B cell (primary cell): ENCODE measurements around the gene DIPK2A. TPM values are rescaled to one million over a fixed set of nuclear protein-coding genes. Genes with fewer than 3 reads are reported as not detected.

ENCODE experiments used
- ATAC-seq: fragments of 200-7000 bp; cut with Tn5 transposase; one replicate; pipeline ENCODE4 v1.10.0; 2021; ENCODE audit warnings: low read depth, mild to moderate bottlenecking, moderate number of reproducible peaks, moderate library complexity
- CTCF ChIA-PET: fragments of 350-600 bp; sonication (Branson Sonifier 250); formaldehyde crosslinking; loops from one replicate; lab custom pipeline; 2021; ENCODE audit warnings: antibody characterized with exemption, inconsistent platforms; lab: Charles Lee
- POLR2A ChIA-PET: fragments of 350-600 bp; sonication (Branson Sonifier 250); formaldehyde crosslinking; loops from one replicate; lab custom pipeline; 2021; ENCODE audit warnings: antibody characterized with exemption; lab: Charles Lee
- DNase-seq: peaks from one replicate; pipeline ENCODE4 v3.0.0; 2013
- H2AFZ ChIP-seq: 2 replicates; pipeline ENCODE4 v1.6.1; 2012; ENCODE audit warnings: mild to moderate bottlenecking, low read depth, low read length; ENCODE audit not compliant: insufficient read depth, poor library complexity, severe bottlenecking
- H3K27ac ChIP-seq, 2 donors: 1 replicate in 1 of 2; 2 replicates in 1 of 2; pipeline ENCODE4 v1.5.1; 2012 to 2013; ENCODE audit warnings: low read length in 2 of 2, mild to moderate bottlenecking in 2 of 2, moderate library complexity in 1 of 2
- H3K27me3 ChIP-seq, 4 experiments: fragments of 200-600 bp in 1 of 4; sonication (generic) in 1 of 4; replicated peaks in 1 of 4; 1 replicate in 2 of 4; 2 replicates in 2 of 4; pipeline versions ENCODE4 v1.6.1 to v1.7.0; 2013 to 2016; ENCODE audit warnings: low read length in 3 of 4, mild to moderate bottlenecking in 2 of 4, mixed read lengths in 1 of 4, moderate library complexity in 1 of 4; ENCODE audit not compliant: insufficient read depth in 4 of 4, control insufficient read depth in 3 of 4; ENCODE audit errors: control extremely low read depth in 1 of 4
- H3K36me3 ChIP-seq, 2 experiments: replicated peaks in 1 of 2; 1 replicate in 1 of 2; 2 replicates in 1 of 2; pipeline versions ENCODE4 v1.6.1 to v1.7.1; 2013; ENCODE audit warnings: low read length in 1 of 2; ENCODE audit not compliant: insufficient read depth in 2 of 2, control insufficient read depth in 1 of 2; ENCODE audit errors: control extremely low read depth in 1 of 2, extremely low read depth in 1 of 2
- H3K4me1 ChIP-seq, 2 donors: fragments of 200-600 bp in 1 of 2; sonication (generic) in 1 of 2; 1 replicate in 1 of 2; 2 replicates in 1 of 2; pipeline versions ENCODE4 v1.5.1 to v1.6.1; 2013 to 2017; ENCODE audit warnings: low read length in 2 of 2; ENCODE audit not compliant: control insufficient read depth in 2 of 2, insufficient read depth in 2 of 2
- H3K4me2 ChIP-seq: replicated peaks from 2 replicates; pipeline ENCODE3; 2012; ENCODE audit warnings: mild to moderate bottlenecking, low read depth, low read length; ENCODE audit not compliant: poor library complexity, severe bottlenecking
- H3K4me3 ChIP-seq, 5 experiments: fragments of 200-600 bp in 1 of 5; sonication (generic) in 1 of 5; 1 replicate in 3 of 5; 2 replicates in 2 of 5; pipeline versions ENCODE4 v1.5.1 to v1.7.0; 2011 to 2016; ENCODE audit warnings: low read length in 4 of 5, mild to moderate bottlenecking in 4 of 5, low read depth in 2 of 5, control low read depth in 1 of 5, moderate library complexity in 1 of 5; ENCODE audit not compliant: insufficient read depth in 1 of 5; ENCODE audit errors: control extremely low read depth in 1 of 5, extremely low read depth in 1 of 5
- H3K79me2 ChIP-seq: fragments of 200-600 bp; sonication (generic); one replicate; pipeline ENCODE4 v1.6.0; 2016; ENCODE audit warnings: low read length; ENCODE audit not compliant: control insufficient read depth, insufficient read depth
- H3K9ac ChIP-seq: fragments of 200-600 bp; sonication (generic); 2 replicates; pipeline ENCODE4 v1.6.1; 2017; ENCODE audit warnings: mild to moderate bottlenecking, low read length, moderate library complexity
- H3K9me3 ChIP-seq, 3 donors: one replicate each; pipeline versions ENCODE4 v1.6.1 to v1.7.1; 2013; ENCODE audit warnings: low read length in 2 of 3; ENCODE audit not compliant: control insufficient read depth in 2 of 3, insufficient read depth in 1 of 3; ENCODE audit errors: control extremely low read depth in 1 of 3
- H4K20me1 ChIP-seq: 2 replicates; pipeline ENCODE4 v1.6.0; 2012; ENCODE audit warnings: mild to moderate bottlenecking, low read length; ENCODE audit not compliant: insufficient read depth, control insufficient read depth, poor library complexity, severe bottlenecking
- H3K27ac Mint-ChIP-seq: one replicate; pipeline ENCODE4 v1.8.0; 2021; ENCODE audit warnings: mixed read lengths
- H3K27me3 Mint-ChIP-seq: one replicate; pipeline ENCODE4 v1.8.0; 2021; ENCODE audit warnings: mixed read lengths
- H3K4me1 Mint-ChIP-seq: one replicate; pipeline ENCODE4 v1.8.0; 2021; ENCODE audit warnings: mixed read lengths
- H3K4me3 Mint-ChIP-seq: one replicate; pipeline ENCODE4 v1.8.0; 2021; ENCODE audit warnings: mixed read lengths
- H3K9me3 Mint-ChIP-seq: one replicate; pipeline ENCODE4 v1.8.0; 2022; ENCODE audit warnings: mixed read lengths; ENCODE audit not compliant: insufficient read depth
- CTCF ChIP-seq: fragments of 200-600 bp; IDR thresholded peaks from one replicate; pipeline ENCODE4 v1.8.0; 2022; ENCODE audit warnings: antibody characterized with exemption, mild to moderate bottlenecking
- EZH2 ChIP-seq: IDR thresholded peaks from 2 replicates; pipeline ENCODE4 v1.6.1; 2012; ENCODE audit warnings: borderline replicate concordance, low read depth, mild to moderate bottlenecking, moderate library complexity, low read length; ENCODE audit not compliant: insufficient read depth, poor library complexity, severe bottlenecking
- WGBS: methylation state at CpG from one replicate; pipeline ENCODE4 v1.1.5; 2013; ENCODE audit warnings: missing lambda C conversion rate; ENCODE audit not compliant: insufficient coverage; 5-methylcytosine and 5-hydroxymethylcytosine counted together
- intact Hi-C: fragments of 100-400 bp; cut with micrococcal nuclease; formaldehyde crosslinking; loops from one replicate; pipeline ENCODE4 v1.10.0; 2022
- polyA plus RNA-seq: library from polyadenylated mRNA; depleted of rRNA; stranded (reverse); fragments of >200 nt; gene quantifications from 2 replicates; pipeline ENCODE4 v1.2.3, GENCODE V29; 2012
- total RNA-seq, 2 donors: library from RNA; stranded (reverse); fragments of 120-200 nt in 1 of 2; gene quantifications; 1 replicate in 1 of 2; 2 replicates in 1 of 2; pipeline versions ENCODE4 v1.2.3 to v1.2.4, GENCODE V29; 2013 to 2022

The DIPK2A gene
- total and polyA plus RNA-seq, 2 donors (not counting 1 experiment from before 2014, with no cell fraction given): 16.3 to 55.3 TPM

- Histone ChIP-seq H3K4me1 (peaks cover 18 to 46% of the 10 kb centered on the region in 2 donors), H3K4me2 (no peak overlapping the region), H3K27me3 (no peaks in the 10 kb centered on the region), H2AFZ (no peak overlapping the region), H3K4me3 (no peak overlapping the region), H4K20me1 (peaks cover 63% of the 10 kb centered on the region), H3K9ac (no peak overlapping the region), H3K36me3 (peaks cover 1 to 7% of the 10 kb centered on the region in 2 experiments), H3K9me3 (peaks cover 0 to 2% (median 0%) of the 10 kb centered on the region in 3 donors), H3K27ac (no peak overlapping the region), H3K79me2 (peaks cover 100% of the 10 kb centered on the region)
- H3K4me1 Mint-ChIP-seq: peaks cover 63% of the 10 kb centered on the region
- ChIA-PET POLR2A (interaction anchor here (0.7 kb wide), 1 partner anchor 9 kb away, joined by 4 read pairs; the partner anchor contains the start of gene DIPK2A), CTCF (interaction anchor here (1.6 kb wide), 1 partner anchor 8 kb away, joined by 6 read pairs; the partner anchor contains the start of gene DIPK2A)
- no peak for DNase-seq
- H3K9me3 Mint-ChIP-seq: no peaks in the 10 kb centered on the region
- H3K4me3 Mint-ChIP-seq: no peak overlapping the region
- intact Hi-C loops: loop anchor here (5.0 to 10.0 kb wide), 2 partner anchors 315 to 787 kb away; no protein-coding TSS in a partner anchor
- ATAC-seq: no peak
- TF ChIP-seq CTCF (no peak), EZH2 (no peak)
- H3K27me3 Mint-ChIP-seq: no peaks in the 10 kb centered on the region
- WGBS: no CpG with 5 or more reads among the region's 2 CpGs
- H3K27ac Mint-ChIP-seq: no peak overlapping the region
Measured at GRCh38 chr3:143979813-143980212, 8.2 kb downstream of the DIPK2A start.

- H3K4me3 ChIP-seq: no peak overlapping the region
- H3K36me3 ChIP-seq: peaks cover 4 to 27% of the 10 kb centered on the region in 2 experiments
- no peak overlapping the region for H2AFZ ChIP-seq
- no peak overlapping the region for H3K27ac Mint-ChIP-seq
- H3K27ac ChIP-seq: no peak overlapping the region
- peaks cover 47% of the 10 kb centered on the region for H3K4me1 Mint-ChIP-seq
- no peak for TF ChIP-seq CTCF
- no peak for TF ChIP-seq EZH2
- intact Hi-C loops: no loop called here
- H3K9me3 ChIP-seq: peaks cover 0 to 1% (median 0%) of the 10 kb centered on the region in 3 donors
- POLR2A ChIA-PET: no interaction called here
- CTCF ChIA-PET: interaction anchor here (1.0 kb wide), 2 partner anchors 11 to 14 kb away, joined by 3 to 8 read pairs; no protein-coding TSS in a partner anchor
- ATAC-seq (no peak), DNase-seq (no peak)
- H3K4me2 ChIP-seq: no peak overlapping the region
- no peaks in the 10 kb centered on the region for H3K27me3 Mint-ChIP-seq
- H3K79me2 ChIP-seq: peaks cover 51% of the 10 kb centered on the region
- no peaks in the 10 kb centered on the region for H3K27me3 ChIP-seq
- no CpG with 5 or more reads among the region's 3 CpGs for WGBS
- peaks cover 0 to 5% of the 10 kb centered on the region in 2 donors for H3K4me1 ChIP-seq
- no peak overlapping the region for H3K4me3 Mint-ChIP-seq
- no peak overlapping the region for H3K9ac ChIP-seq
- H3K9me3 Mint-ChIP-seq: no peaks in the 10 kb centered on the region
- H4K20me1 ChIP-seq: peaks cover 44% of the 10 kb centered on the region
Measured at GRCh38 chr3:143988306-143988705, 16.7 kb downstream of the DIPK2A start.
